Adipose tissue (tissue), 3 donors: ENCODE results near the gene DIDO1. TPM values are rescaled to one million over a fixed set of nuclear protein-coding genes. Genes with fewer than 3 reads are reported as not detected.
"Not testable (repeated sequence)": the region's sequence is repeated elsewhere in the genome, so short reads cannot be mapped to it uniquely, and the experiment has no call there.

Source experiments
- H3K27ac ChIP-seq: one replicate; pipeline ENCODE4 v1.5.1; 2013; ENCODE audit warnings: low read depth, low read length
- WGBS, 3 donors: extraction: QIAGEN DNeasy Blood & Tissue Kit; methylation state at CpG; one replicate each; pipeline ENCODE4 v1.1.7; 2013; 5-methylcytosine and 5-hydroxymethylcytosine counted together
- polyA plus RNA-seq, 3 donors: library from polyadenylated mRNA; stranded (reverse); fragments of 200-250 nt; gene quantifications; one replicate each; pipeline ENCODE4 v1.2.3, GENCODE V29; 2013
- donor health status: healthy with polysubstance abuse.
- donor health status: Bipolar disorder and iron deficiency.
- donor health status: healthy.

DIDO1 gene
- polyA plus RNA-seq, 3 donors = 12.3 to 27.6 (median 17.4) TPM

DNA sequence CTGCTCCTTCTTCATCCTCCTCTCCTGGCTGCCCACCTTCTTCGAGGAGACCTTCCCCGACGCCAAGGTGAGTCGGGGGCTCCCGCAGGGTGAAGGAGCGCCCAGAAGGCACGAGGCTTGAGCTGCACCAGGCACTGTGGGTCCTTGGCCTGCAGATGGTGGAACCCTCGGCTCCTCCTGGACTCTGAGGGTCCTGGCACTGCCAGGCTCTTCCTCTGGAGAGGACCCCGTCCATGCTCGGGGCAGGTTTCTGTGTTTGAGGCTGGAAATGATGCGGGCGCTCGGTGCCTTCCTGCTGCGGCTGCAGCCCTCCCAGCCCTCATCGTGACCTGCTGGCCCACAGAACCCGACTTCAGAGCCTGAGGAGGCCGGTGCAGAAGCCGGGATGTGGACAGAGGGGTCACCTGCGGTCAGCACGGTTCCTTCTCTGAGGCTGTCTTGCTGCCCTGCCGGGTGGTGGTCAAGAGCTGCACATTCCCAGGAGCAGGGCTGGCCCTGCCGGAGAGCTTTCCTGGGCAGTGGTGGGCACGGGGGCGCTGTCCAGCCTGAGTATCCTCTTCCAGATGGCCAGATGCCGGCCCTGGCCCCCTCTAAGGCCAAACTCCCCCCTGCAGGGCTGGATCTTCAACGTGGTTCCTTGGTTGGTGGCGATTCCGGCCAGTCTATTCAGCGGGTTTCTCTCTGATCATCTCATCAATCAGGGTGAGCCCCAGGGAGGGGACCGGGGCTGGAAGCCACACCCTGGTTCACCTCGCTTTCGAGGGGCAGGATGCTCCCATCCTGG is 37.5 kb upstream of the DIDO1 start:
- 83 to 89% (median 89%) methylated on average over 29 to 32 of the region's 32 CpGs for WGBS, 3 donors
- no peak overlapping the region for H3K27ac ChIP-seq

DNA sequence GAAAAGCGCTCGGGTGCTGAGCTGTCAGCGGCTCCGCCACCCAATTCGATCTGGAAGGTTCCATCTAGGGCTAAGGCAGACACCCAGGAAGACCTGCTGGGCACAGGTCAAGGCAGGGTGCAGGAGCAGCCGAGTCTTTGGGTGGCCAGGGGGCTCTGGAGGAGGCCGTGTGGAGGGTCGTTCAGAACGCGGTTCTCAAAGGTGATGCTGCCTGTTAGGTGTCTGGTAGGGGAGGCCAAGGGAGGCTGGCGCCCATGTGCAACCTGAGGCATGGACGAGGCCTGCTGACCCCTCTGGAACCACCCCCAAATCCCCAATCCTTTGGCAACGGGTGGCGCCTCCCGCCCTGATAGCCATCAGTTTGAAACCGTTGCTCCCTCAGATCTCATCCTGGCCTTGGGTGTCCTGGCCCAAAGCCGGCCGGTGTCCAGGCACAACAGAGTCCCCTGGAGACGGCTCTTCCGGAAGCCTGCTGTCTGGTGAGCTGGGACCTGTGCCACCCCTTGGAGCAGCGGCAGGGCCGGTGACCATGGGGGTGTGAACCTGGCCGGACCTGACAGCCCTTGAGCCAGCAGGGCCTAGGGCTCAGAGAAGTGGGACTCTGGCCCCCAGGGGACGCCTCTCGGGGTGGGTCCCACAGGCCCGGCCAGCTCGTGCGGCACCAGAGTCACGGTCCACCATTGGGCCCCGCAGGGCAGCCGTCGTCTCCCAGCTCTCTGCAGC is 36.7 kb upstream of the DIDO1 start:
- no peak overlapping the region for H3K27ac ChIP-seq
- 83 to 90% (median 89%) methylated on average over 30 to 32 of the region's 32 CpGs for WGBS, 3 donors

DNA sequence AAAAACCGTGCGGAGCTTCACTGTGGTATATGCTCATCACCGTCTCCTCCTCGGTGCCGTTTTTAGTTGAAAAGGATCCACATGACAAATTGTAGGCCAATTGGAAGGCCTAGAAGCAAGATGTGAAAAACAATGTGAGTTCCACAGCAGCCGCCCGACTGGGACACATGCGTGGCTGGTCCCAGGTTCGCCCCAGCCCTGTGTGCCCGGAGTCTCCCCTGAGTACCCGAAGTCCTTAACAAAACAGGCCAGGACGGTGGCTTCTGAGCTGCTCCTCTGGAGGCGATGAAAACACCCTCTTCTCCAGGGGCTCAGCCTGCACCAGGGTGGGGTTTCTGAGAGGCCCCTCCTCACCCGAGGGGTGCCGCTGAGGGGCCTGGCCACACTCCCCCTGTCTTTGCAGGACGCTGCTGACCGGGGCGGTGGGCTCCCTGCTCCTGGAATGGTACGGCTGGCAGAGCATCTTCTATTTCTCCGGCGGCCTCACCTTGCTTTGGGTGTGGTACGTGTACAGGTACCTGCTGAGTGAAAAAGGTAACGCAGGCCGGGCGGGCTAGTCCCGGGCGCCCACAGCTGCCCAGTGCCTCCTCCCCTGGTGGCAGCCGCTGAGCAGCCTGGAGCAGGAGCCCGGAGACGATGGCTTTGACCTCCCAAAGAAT is 36.0 kb upstream of the DIDO1 start:
- WGBS, 3 donors = 89 to 95% (median 94%) methylated on average over 30 of the region's 30 CpGs
- no peak overlapping the region for H3K27ac ChIP-seq

DNA sequence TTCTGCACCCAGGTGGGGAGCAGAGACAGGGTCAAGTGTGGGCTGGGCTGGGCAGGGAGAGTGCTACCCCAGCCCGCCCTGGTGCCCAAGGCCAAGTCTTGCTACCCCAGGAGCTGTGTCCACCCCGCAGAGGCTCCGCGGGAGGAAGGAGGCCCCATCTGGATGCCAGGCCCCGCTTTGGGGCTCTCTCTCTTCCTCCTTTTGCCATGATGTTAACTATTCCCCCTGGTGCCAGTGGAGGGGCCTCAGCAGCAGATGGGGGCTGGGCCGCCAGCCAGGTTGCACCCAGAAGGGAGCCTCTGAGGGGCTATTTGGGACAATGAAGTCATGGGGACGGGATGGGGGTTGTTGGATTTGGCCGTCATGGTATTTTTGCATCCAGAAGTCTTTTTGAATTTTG is 35.5 kb upstream of the DIDO1 start:
- no peak overlapping the region for H3K27ac ChIP-seq
- 85 to 94% (median 93%) methylated on average over 6 to 8 of the region's 8 CpGs for WGBS, 3 donors

DNA sequence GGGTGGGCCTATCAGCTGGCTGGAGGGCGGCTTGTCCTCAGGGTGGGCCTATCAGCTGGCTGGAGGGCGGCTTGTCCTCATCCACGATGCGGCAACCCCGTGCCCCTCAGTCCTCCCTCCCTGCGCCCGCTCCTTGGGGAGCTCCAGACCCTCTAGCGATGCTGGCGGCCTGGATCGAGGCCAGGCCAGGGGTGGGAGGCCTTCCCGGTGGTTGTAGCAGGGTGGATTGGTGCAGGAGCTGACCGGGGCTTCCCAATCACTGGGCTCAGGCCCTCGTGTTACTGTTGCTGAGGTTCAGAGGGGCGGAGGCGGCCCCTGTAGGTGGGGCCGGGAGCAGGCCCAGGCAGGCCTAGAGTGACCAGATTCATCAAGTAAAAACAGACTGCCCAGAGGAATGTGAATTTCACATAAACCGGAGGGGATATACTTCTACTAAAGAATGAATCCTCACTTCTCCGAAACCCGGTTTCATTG is 35.0 kb upstream of the DIDO1 start:
- H3K27ac ChIP-seq = no peak overlapping the region
- 77 to 87% (median 83%) methylated on average over 18 to 19 of the region's 19 CpGs for WGBS, 3 donors

DNA sequence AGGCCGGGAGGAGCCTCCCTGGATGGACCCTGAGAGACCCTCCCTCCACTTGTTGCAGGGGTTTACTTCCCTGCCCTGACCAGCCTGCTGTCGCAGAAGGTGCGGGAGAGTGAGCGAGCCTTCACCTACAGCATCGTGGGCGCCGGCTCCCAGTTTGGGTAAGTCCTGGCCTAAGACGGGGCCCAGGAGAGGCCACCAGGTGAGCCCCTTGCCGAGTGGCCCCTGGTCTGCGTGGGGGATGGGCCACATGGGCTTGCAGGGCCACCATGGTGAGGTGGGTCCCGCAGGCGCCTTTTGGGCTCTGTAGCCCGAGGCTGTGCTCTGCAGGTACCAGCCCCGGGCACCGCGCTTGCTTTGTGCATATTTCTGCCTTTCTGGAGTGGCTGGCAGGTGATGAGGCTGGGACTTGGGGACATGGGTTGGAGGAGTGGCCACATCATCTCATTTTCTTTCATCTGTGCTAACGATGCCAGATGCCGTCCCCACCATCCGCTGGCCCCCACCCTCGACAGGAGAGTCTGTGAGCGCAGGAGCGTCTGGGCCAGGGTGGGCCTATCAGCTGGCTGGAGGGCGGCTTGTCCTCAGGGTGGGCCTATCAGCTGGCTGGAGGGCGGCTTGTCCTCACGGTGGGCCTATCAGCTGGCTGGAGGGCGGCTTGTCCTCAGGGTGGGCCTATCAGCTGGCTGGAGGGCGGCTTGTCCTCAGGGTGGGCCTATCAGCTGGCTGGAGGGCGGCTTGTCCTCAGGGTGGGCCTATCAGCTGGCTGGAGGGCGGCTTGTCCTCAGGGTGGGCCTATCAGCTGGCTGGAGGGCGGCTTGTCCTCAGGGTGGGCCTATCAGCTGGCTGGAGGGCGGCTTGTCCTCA is 34.4 kb upstream of the DIDO1 start:
- 90 to 91% (median 91%) methylated on average over 23 to 27 of the region's 31 CpGs for WGBS, 3 donors

DNA sequence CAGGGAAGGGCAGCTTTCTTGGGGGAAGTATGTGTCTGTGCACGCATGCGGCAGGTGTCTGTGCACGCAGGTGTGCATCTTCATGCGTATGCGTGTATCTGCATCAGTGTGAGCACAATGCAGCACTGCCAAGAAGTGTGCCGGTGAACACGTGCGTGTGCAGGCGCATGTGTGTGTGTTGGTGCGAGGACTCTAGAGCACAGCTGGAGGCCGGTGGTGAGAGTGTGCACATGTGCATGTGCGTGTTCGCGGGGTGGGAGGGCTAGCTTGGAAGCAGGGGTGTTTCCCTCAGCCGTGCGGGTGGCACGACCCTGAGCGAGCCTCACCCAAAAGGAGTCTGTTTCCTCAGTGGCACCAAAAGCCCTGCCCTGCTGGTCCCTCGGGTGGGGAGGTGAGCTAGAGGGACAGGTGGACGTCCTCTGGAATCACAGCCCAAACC is 33.7 kb upstream of the DIDO1 start:
- WGBS, 3 donors = 86 to 91% (median 87%) methylated on average over 20 of the region's 20 CpGs
- H3K27ac ChIP-seq = no peak overlapping the region

More for the DNA sequence above, 34.4 kb upstream of the DIDO1 start:
- H3K27ac ChIP-seq = not testable (repeated sequence)

DNA sequence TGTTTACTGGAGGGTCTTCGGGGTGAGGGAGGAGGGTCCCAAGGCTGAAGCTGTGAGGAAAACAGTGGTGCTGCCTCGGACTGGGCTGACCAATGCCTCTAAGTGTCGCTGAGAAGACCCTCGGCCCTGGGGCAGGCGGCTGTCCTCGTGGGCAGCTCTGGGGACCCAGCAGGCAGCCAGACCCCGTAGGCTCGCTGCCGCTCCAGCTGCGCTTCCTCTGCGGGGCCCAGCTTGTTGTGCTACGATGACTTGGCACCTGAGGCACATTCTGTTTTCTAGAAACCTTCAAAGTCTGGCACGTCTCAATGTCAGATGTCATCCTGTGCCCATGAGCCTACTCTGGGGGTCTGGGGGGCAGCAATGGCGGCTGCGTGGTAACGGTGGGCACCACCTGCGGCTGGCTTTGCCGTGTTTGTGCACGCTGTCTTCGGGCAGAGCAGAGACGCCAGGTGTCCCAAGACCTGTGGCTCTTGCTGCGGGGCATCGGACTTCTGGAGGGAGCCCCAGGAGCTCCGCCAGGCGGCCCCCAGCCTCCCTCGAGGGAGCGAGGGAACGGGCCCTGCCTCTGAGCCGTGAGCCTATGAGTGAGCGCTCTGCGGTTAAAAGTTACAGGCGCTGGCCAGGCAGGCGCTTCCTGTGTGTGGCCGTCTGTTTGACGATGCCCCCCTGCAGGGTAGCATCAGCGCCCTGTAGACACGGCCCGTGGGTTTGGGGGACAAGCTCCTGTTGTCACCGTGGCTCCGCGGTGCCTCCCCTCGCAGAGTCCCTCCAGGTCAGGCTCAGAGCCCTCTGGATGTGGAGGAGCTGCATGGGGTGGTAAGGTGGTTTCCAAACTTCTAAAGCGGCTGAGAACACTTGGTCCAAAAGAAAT is 33.0 kb upstream of the DIDO1 start:
- 57 to 70% (median 69%) methylated on average over 43 of the region's 43 CpGs for WGBS, 3 donors

DNA sequence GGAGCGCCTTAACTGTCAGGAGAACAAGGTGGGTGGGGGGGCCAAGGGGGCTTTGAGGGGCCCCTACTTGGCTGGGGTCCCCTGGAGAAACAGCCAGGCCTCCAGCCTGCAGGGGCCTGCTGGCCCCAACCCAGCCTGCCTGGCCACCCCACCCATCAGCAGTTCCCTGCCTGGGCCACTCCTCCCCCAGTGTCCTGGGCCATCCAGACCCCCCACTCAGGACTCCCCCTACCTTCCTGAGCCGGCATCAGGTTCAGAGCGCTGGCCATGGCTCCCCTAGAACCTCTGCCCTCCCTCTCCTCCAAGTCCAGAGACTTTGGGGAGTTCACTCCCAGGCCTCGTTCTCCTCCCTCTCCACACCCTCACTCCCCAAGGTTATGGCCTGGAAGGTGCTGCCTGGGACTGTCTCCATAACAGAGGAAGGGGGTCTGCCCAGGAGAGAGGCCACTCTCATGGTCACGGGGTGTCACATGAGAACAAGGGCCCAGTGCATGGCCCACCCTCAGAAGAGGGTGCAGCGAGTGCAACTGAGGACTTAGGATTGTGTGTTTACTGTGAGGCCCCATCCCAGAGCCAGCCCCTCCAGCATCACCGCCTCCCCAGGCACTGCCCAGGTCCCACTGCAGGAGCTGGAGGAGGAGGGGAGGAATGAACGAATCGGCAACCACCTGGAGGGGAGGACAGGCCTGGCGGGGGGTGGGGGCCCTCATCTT is 32.2 kb upstream of the DIDO1 start:
- H3K27ac ChIP-seq = no peak overlapping the region
- WGBS, 3 donors = 72 to 82% (median 76%) methylated on average over 10 of the region's 10 CpGs

More for the DNA sequence above, 33.0 kb upstream of the DIDO1 start:
- no peak overlapping the region for H3K27ac ChIP-seq

DNA sequence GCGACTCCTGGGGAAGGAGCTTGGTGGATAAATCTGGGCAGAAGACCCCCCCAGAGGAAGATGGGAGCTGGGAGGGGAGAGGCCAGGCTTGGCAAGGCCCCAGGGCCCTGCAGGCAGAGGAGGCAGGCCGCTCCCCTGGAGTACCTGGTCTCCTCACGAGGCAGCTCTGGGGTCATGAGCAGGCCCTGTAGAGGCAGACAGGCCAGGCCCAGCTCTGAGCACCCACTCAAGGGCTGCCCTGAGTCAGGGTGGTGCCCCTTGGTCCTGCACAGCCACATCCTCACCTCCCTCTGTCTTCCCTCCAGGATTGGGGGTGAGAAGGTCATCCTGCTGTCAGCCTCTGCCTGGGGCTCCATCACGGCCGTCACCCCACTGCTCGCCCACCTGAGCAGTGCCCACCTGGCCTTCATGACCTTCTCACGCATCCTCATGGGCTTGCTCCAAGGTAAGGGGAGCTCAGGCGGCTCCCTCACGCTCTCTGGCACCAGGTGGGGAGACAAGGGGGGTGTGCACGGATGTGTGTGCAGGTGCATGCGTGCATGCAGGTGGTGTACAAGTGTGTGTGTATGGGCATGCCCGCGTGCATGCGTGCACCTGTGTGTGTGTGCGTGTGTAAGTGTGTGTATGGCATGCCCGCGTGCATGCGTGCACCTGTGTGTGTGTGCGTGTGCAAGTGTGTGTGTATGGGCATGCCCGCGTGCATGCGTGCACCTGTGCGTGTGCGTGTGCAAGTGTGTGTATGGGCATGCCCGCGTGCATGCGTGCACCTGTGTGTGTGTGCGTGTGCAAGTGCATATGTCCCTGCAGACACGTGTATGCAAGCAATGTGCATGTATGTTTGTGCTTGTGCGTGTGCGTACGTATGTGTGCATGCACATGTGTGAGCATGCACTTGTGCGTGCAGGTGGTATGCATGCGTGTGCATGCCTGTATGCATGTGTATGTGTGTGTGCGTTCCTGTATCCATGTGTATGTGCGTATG is 31.1 kb upstream of the DIDO1 start:
- H3K27ac ChIP-seq = no peak overlapping the region
- WGBS, 3 donors = 94 to 96% (median 95%) methylated on average over 35 to 36 of the region's 36 CpGs

DNA sequence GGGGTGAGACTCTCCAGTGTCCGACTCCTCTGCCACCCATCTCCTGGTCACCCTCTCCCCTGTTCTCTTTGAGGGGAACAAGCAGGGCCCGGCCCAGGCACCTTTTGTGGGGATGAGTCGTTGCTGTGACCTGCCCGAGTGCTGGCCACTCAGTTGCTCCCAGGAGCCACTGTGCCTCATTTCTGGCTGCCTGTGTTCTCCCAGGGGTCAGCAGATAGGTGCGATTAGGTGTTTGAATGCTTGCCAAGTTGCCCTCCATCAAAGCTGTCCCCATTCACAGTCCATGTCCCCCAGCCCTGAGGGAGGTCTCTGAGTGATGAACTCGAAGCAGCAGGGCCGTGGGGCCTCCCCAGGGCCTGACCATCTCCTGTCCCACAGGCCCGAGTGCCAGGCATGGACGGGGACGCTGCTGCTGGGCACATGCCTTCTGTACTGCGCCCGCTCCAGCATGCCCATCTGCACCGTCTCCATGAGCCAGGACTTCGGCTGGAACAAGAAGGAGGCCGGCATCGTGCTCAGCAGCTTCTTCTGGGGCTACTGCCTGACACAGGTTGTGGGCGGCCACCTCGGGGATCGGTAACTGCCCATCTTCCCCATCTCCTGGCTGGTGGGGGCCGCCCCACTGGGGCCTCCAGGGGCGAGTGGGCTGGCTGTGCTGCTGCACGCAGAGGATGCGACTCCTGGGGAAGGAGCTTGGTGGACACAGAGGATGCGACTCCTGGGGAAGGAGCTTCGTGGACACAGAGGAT is 30.3 kb upstream of the DIDO1 start:
- no peak overlapping the region for H3K27ac ChIP-seq
- WGBS, 3 donors = 90 to 95% (median 93%) methylated on average over 24 to 25 of the region's 25 CpGs

DNA sequence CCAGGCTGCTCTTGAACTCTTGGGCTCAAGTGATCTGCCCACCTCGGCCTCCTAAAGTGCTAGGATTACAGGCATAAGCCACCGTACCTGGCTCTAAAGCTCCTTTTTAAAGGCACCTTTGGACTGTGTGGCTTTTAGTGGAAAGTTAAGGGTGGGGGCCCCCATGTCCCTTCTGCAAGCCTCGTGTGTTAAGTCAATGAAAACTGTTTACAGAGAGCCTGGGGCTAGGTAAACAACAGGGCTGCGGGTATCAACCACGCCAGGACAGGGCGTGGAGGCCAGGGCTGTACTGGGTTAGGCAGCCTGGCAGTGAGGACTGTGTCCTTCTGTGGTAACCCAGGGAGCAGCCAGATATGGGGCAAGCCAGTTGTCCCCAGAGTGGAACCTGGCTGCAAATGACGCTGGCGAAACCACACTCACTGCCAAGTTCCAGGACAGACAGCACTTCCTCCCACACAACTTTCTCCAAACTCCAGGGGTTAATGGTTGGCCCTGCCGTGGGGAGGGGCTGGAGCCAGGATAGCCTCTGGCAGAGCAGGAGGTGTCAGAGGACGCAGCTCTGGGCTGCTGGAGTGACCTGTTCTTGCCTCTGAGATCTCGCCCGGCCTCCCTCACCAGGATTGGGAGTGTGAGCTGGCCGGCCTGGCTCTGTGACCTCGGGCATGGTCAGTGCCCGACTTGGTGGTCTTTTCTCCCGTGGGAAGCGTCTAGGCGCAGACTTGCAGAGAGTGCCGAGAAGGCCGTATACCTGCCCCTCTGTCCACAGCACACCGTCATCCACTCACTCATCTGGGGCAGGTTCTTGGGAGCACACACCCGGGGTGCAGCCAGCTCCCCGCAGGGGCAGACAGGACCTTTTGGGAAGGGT is 29.4 kb upstream of the DIDO1 start:
- H3K27ac ChIP-seq = no peak overlapping the region
- WGBS, 3 donors = 56 to 79% (median 67%) methylated on average over 23 of the region's 23 CpGs

DNA sequence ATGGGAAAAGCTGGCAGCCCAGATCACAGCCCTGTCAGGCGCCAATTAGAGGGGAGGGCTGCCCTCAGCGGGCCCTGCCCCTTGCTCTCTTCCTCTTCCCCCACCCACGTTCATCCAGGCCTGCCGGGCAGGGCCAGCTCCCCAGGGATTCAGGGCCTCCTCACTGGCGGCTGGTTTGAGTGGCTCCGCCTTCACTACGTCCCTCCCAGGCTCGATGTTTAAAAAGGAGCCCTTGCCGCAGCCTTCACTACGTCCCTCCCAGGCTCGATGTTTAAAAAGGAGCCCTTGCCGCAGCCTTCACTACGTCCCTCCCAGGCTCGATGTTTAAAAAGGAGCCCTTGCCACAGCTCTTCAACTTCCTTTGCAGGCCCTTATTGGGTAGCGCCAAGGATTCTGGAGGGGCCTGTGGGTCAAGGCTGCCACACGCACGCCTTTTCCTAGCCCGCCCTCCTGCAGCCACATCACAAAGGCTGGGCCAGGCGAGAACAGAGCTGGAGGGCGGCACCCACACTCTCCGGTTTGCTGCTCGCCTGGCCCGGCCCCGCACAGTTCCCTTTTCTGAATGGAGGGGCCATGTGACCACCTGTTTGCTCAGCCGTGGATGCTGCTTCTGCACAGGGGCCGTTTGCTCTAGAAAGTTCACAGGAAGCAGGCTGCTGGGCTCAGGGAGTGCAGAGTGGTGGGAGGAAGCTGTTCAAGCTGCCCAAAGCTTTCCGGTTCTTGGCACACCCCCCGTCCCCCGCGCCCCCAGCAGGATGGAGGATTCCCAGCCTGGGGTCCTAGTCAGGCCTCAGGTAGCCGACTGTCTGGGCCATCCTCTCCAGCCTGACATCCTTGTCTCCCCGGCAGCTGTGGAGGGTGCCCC is 27.8 kb upstream of the DIDO1 start:
- peak overlapping the region; percentile 51 for H3K27ac ChIP-seq
- WGBS, 3 donors = 4 to 31% (median 4%) methylated on average over 32 of the region's 32 CpGs
